NCI-H187 treated with DMSO at 0.1 percent for 48 hours (cell line): ENCODE measurements around the gene LHFPL6.
"Not testable (repeated sequence)": the region's sequence is repeated elsewhere in the genome, so short reads cannot be mapped to it uniquely, and the experiment has no call there.

Experiments used
- DNase-seq: peaks from one replicate; lab custom pipeline; 2025; lab: John Stamatoyannopoulos, UW

Gene LHFPL6

GRCh38 chr13:39345982-39346381 is 257.0 kb downstream of the LHFPL6 start:
- DNase-seq, result no peak

GRCh38 chr13:39341251-39341650 is 261.7 kb downstream of the LHFPL6 start:
- DNase-seq, result no peak

GRCh38 chr13:39338114-39338513 is 264.9 kb downstream of the LHFPL6 start:
- DNase-seq, result not testable (repeated sequence)

- DNase-seq, result no peak
These were observed 266.1 kb downstream of the LHFPL6 start for GRCh38 chr13:39336937-39337336.

- no peak for DNase-seq
These were observed 266.8 kb downstream of the LHFPL6 start for GRCh38 chr13:39336207-39336606.

- no peak for DNase-seq
These were observed 267.3 kb downstream of the LHFPL6 start for GRCh38 chr13:39335721-39336120.

- no peak for DNase-seq
These were observed 272.5 kb downstream of the LHFPL6 start for GRCh38 chr13:39330504-39330903.

GRCh38 chr13:39329182-39329639 is 273.8 kb downstream of the LHFPL6 start:
- DNase-seq, result no peak

GRCh38 chr13:39327172-39327479 is 275.9 kb downstream of the LHFPL6 start:
- DNase-seq, result no peak

- DNase-seq, result no peak
These were observed 276.4 kb downstream of the LHFPL6 start for GRCh38 chr13:39326469-39327171.

- no peak for DNase-seq
These were observed 278.1 kb downstream of the LHFPL6 start for GRCh38 chr13:39324806-39325311.

- no peak for DNase-seq
These were observed 280.0 kb downstream of the LHFPL6 start for GRCh38 chr13:39322836-39323585.

GRCh38 chr13:39321574-39321973 is 281.4 kb downstream of the LHFPL6 start:
- no peak for DNase-seq

GRCh38 chr13:39318161-39318560 is 284.8 kb downstream of the LHFPL6 start:
- no peak for DNase-seq

GRCh38 chr13:39317291-39317690 is 285.7 kb downstream of the LHFPL6 start:
- no peak for DNase-seq

GRCh38 chr13:39315796-39316195 is 287.2 kb downstream of the LHFPL6 start:
- no peak for DNase-seq

GRCh38 chr13:39313721-39314120 is 289.3 kb downstream of the LHFPL6 start:
- no peak for DNase-seq

GRCh38 chr13:39312596-39312995 is 290.4 kb downstream of the LHFPL6 start:
- DNase-seq, result no peak

- no peak for DNase-seq
These were observed 291.4 kb downstream of the LHFPL6 start for GRCh38 chr13:39311619-39312018.

GRCh38 chr13:39310961-39311360 is 292.0 kb downstream of the LHFPL6 start:
- DNase-seq, result no peak

GRCh38 chr13:39306639-39307589 is 296.1 kb downstream of the LHFPL6 start:
- no peak for DNase-seq

GRCh38 chr13:39302820-39303219 is 300.2 kb downstream of the LHFPL6 start:
- no peak for DNase-seq
